GM12872 (cell line): ENCODE results near the gene SLC22A4.

ENCODE experiments used
- TF ChIP-seq, protein P1 (sequence below): IDR thresholded peaks from 3 replicates; pipeline ENCODE4 v1.5.1; 2011; ENCODE audit warnings: low read depth, mild to moderate bottlenecking, low read length, moderate library complexity; ENCODE audit not compliant: insufficient read depth

Gene SLC22A4

DNA sequence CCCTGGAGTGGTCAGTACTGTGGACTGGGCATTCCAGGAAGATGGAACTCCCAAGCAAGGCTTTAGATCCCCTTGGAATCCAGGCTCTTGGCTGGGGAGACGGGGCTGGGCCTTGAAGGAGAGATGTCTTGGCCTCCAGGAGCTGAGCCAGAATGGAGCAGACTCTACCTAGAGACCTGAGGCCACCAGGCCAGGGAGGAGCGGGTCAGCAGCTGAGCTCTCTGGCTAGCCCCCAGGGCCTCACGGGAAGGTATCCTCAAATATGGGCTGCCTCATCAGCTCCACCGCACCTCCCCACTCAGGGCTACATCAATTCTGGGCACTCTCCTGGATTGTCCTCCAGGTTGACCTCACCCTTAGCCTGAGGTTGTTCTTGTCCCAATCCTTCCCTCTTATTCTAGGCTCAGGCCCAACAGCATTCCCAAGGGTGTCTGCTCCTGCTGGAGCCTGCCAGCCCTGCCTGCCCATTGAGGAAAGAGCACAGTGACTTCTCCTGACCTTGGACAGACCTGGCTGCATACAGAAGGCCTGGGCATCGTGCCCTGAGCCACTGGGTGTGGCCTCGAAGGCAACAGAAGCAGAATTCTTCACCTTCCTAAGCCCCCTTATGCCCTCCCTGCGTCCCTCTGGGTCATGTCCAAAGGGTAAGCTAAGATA is 39.7 kb upstream of the SLC22A4 start:
- TF ChIP-seq, protein P1, sequence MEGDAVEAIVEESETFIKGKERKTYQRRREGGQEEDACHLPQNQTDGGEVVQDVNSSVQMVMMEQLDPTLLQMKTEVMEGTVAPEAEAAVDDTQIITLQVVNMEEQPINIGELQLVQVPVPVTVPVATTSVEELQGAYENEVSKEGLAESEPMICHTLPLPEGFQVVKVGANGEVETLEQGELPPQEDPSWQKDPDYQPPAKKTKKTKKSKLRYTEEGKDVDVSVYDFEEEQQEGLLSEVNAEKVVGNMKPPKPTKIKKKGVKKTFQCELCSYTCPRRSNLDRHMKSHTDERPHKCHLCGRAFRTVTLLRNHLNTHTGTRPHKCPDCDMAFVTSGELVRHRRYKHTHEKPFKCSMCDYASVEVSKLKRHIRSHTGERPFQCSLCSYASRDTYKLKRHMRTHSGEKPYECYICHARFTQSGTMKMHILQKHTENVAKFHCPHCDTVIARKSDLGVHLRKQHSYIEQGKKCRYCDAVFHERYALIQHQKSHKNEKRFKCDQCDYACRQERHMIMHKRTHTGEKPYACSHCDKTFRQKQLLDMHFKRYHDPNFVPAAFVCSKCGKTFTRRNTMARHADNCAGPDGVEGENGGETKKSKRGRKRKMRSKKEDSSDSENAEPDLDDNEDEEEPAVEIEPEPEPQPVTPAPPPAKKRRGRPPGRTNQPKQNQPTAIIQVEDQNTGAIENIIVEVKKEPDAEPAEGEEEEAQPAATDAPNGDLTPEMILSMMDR: no peak

DNA sequence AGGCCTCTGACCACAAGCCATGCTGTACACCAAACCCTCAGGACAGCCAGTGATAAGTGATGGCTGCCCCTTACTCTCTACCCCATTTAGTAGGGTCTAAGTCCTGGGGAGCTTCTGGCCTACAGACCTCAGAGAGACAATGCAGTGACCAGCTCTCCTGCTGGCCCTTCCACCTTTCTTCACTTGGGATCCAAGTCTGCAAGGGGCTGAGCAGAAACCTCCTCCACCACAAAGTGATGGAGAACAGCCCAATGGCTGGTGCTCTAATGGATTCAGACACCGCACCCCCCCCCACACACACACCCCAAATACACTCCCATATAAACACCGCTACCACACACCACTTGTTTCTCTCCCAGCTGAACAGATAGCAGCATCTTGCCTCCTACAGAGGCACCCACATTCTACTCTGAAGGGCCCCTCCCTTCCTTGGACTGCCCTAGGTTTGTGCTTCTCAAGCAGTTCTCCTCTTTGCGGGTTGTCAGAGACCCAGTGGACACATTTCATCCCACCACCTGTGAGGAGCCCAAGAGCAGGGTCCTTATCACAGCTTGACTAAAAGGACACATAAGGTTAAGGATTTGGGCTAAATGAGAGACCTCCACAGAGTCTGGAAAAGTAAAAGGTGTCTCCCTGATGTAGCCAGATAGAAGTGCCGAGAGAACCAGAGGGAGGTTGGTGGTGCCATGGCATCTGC is 38.0 kb upstream of the SLC22A4 start:
- TF ChIP-seq, protein P1: no peak

DNA sequence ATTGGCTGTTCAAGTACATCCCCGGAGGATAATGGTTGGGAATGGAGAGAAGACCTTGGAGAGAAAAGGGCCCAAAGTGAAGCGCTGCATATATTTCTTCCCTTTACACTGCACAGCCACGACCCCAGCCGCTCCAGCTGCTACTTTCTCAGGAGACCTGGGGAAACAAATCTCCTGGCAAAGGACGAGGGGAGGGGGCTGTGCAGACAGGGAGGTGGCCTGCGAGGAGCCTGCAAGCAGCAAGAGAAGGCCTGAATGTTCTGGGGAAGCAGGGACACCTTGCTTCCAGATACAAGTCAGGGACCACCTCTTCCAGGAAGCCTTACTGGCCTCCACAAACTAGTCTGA is 37.4 kb upstream of the SLC22A4 start:
- TF ChIP-seq, protein P1: no peak

DNA sequence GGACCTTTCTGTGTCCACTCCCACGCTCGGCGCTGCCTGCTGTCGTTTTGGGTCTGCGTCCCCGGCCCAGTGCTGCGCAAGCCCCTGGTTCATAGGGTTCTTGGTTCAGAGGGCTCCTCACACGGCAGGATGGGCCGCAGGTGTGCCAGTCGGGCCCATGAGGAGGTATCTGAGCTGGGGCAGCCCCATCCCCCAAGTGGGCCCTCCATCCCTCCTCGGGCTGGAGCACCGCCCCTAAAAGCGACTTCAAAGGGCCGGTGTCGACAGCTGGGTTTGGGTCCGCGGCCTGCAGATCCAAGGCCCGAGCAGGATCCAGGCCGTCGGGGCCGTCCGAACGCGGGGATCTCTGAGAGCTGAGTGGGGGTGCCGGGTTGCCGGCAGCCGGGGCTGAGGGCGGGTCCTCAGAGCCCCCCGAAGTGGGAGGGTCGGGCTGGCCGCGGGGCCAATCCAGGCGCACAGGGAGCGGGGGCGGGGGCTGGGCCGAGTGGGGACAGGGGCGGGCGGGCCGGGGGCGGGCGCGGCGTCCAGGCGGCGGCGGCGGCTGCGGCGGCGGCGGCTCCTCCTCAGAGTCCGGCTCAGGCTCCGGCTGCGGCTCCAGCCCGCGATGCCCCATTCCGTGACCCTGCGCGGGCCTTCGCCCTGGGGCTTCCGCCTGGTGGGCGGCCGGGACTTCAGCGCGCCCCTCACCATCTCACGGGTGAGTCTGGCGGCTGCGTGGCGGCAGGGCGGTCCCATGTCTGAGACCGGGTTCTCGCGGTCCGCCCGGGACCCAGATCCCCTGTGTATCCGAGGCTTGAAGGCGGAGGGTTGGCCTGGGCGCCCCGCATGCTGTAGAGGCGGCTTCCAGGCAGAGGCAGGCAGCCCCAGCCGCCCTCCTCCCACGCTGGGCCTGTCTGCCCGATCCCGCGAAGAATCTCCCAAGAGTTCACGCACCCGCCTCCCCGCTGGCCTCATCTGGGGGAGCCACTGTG is 36.8 kb upstream of the SLC22A4 start, which contains the start of gene PDLIM4:
TSS of gene PDLIM4 (plus strand) at position 566 of the 971 bp plus-strand sequence. CDS start at position 605, 39 bp downstream.
- TF ChIP-seq, protein P1: no peak

DNA sequence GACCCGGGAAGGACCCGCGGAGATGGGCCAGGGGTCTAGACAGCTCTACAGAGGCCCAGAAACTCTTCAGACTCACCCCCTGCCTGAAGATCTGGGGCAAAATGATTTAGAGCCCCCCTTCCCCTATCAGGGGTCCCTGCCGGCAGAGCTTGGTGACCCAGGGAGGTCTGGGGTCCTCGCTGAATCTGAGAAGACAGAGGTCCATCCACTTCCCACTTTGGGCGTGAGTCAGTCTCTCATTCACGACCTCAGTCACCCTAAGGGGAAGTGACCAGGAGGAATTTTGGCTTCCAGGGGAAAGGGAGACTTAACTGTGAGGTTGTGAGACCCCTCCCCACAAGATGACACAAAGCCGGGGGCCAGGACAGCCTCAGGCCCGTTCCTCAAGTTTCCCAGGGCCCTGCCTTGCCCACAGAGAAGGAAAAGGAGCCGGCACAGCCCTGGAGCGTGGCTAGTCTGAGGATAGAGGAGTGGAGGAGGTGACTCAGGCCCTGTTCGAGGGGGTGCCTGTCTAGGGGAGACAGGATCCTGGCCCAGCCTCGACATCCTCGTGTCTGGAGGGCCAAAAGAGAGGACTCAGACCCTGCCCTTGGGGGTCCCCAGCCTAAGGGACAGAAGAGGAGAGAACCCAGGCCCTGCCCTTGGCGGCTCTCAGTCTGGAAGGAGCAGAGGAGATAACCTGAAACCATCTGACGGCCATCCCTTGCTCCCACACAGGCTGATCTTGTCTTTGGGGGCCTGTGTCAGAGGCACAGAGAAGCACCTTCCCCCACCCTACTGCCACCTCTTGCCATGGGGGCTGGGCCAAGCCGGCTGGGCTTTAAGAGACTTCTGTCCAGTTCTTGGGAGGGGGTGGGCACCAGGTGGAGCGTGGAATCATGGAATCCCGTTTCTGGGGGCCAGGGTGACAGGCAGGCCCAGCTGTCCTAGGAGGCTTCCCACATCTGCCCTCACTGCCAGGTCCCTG is 35.8 kb upstream of the SLC22A4 start:
- TF ChIP-seq, protein P1: no peak

DNA sequence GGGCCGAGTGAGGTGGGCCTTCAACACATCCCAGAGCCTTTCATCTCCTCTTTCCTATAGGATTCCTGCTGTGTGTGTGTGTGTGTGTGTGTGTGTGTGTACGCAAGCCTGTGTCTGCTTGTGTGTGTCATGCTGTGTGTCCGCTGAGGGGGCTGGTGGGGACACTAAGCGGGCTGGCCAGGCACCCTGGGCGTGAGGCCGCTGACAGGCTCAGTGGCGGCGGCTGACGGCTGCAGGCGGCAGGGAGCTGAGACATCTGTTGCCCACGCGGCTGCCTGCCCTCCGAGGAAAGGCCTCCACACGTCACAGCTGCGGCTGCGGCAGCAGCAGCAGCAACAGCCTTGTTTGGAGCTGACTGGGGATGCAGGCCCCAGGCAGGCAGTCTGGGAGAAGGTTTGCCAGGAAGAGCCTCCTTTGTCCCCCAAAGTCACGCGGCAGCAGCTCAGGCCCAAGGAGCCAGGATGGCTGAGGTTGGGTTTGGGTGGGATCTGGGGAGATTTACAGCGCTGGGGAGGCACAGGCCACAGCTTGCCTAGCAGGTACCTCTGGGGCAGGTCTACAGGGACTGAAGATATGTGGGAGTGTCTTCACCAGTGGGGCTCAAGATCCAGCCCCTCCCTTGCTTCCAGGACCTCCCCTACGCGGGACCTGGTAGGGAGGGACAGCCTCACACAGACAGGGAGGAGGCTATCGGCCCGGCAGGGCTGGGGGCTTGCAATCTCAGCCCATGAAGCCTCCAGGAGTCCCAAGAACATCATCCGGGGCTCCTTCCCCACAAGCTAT is 34.9 kb upstream of the SLC22A4 start:
- TF ChIP-seq, protein P1: no peak
